Suprapubic skin (tissue), 4 donors: ENCODE measurements around the gene NDE1. TPM values are rescaled to one million over a fixed set of nuclear protein-coding genes. Genes with fewer than 3 reads are reported as not detected.

Experiments
- DNase-seq, 2 donors: peaks; one replicate each; pipeline ENCODE4 v3.0.0-alpha.2; 2019; ENCODE audit warnings: low spot score in 2 of 2
- H3K27ac ChIP-seq: fragments of 200-600 bp; sonication (generic); one replicate; pipeline ENCODE4 v1.5.1; 2019
- H3K27me3 ChIP-seq: fragments of 200-600 bp; sonication (generic); one replicate; pipeline ENCODE4 v1.5.1; 2019
- H3K36me3 ChIP-seq: fragments of 200-600 bp; sonication (generic); one replicate; pipeline ENCODE4 v1.5.1; 2019
- H3K4me1 ChIP-seq: fragments of 200-600 bp; sonication (generic); one replicate; pipeline ENCODE4 v1.5.1; 2019
- H3K4me3 ChIP-seq: fragments of 200-600 bp; sonication (generic); one replicate; pipeline ENCODE4 v1.5.1; 2019; ENCODE audit warnings: mild to moderate bottlenecking
- H3K9me3 ChIP-seq: fragments of 200-600 bp; sonication (generic); one replicate; pipeline ENCODE4 v1.5.1; 2019
- EP300 ChIP-seq: sonication (generic); formaldehyde crosslinking; IDR thresholded peaks from one replicate; pipeline ENCODE4 v1.6.1; 2017; ENCODE audit warnings: antibody characterized with exemption
- POLR2A ChIP-seq, 2 donors: fragments of 450-650 bp; IDR thresholded peaks; one replicate each; pipeline ENCODE4 v1.6.1; 2017; ENCODE audit warnings: antibody characterized with exemption in 2 of 2, mild to moderate bottlenecking in 2 of 2, moderate library complexity in 2 of 2
- POLR2AphosphoS5 ChIP-seq, 3 donors: sonication (generic); formaldehyde crosslinking; IDR thresholded peaks; one replicate each; pipeline ENCODE4 v1.6.1; 2017; ENCODE audit warnings: antibody characterized with exemption in 3 of 3
- WGBS: methylation state at CpG from one replicate; pipeline ENCODE4 v1.1.5; 2018; 5-methylcytosine and 5-hydroxymethylcytosine counted together
- total RNA-seq, 4 donors: library from RNA; depleted of rRNA; stranded (reverse); fragments of >200 nt; gene quantifications; one replicate each; pipeline ENCODE4 v1.1.0, GENCODE V29; 2016
- TF ChIP-seq, protein P1 (sequence below), 2 donors: fragments of 200-600 bp in 1 of 2; fragments of 450-650 bp in 1 of 2; sonication (generic) in 1 of 2; IDR thresholded peaks; one replicate each; pipeline ENCODE4 v1.5.1; 2016 to 2019; ENCODE audit warnings: antibody characterized with exemption in 2 of 2, mild to moderate bottlenecking in 1 of 2, moderate library complexity in 1 of 2

The NDE1 gene
- total RNA-seq, 4 donors from 2014 or later: 85.2 to 145 (median 120) TPM

DNA sequence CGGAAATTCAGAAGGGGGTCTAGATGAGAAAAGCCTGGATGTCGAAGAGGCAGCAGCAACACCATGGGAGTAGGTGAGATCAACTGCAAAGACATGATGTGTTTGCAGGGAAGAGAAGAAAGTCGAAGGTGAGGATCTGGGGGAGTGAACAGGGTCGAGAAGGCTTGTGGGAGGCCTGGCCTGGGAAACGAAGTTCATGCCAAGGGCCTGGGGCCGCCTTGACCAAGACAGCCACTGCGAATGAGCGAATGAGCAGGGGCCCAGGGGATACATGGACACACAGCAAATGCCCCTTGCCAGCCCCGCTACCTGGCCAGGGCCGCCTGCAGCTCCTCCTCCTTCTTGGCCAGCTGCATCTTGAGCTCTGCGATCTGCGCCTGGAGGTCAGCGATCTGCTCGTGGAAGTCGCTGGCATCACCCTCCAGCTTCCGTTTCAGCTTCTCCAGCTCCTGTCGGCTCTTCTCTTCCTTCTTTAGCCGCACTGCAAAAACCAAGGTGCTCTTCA lies 87.1 kb downstream of the NDE1 start:
- no peaks in the 10 kb centered on the region for H3K9me3 ChIP-seq
- WGBS: 78% methylated on average over 18 of the region's 18 CpGs
- peaks cover 9% of the 10 kb centered on the region for H3K36me3 ChIP-seq
- no peak for TF ChIP-seq POLR2AphosphoS5 (IDR thresholded peaks at IDR 0.05)
- TF ChIP-seq, protein P1, sequence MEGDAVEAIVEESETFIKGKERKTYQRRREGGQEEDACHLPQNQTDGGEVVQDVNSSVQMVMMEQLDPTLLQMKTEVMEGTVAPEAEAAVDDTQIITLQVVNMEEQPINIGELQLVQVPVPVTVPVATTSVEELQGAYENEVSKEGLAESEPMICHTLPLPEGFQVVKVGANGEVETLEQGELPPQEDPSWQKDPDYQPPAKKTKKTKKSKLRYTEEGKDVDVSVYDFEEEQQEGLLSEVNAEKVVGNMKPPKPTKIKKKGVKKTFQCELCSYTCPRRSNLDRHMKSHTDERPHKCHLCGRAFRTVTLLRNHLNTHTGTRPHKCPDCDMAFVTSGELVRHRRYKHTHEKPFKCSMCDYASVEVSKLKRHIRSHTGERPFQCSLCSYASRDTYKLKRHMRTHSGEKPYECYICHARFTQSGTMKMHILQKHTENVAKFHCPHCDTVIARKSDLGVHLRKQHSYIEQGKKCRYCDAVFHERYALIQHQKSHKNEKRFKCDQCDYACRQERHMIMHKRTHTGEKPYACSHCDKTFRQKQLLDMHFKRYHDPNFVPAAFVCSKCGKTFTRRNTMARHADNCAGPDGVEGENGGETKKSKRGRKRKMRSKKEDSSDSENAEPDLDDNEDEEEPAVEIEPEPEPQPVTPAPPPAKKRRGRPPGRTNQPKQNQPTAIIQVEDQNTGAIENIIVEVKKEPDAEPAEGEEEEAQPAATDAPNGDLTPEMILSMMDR (IDR thresholded peaks at IDR 0.05): no peak
- TF ChIP-seq POLR2A (IDR thresholded peaks at IDR 0.05): no peak
- no peak for TF ChIP-seq EP300
- DNase-seq: no peak
- no peak overlapping the region for H3K27ac ChIP-seq
- no peaks in the 10 kb centered on the region for H3K27me3 ChIP-seq
- H3K4me3 ChIP-seq: no peak overlapping the region
- no peaks in the 10 kb centered on the region for H3K4me1 ChIP-seq

GRCh38 chr16:15739464-15739863 lies 89.4 kb downstream of the NDE1 start:
- peaks cover 12% of the 10 kb centered on the region for H3K36me3 ChIP-seq
- H3K9me3 ChIP-seq: no peaks in the 10 kb centered on the region
- 91% methylated on average over 2 of the region's 2 CpGs for WGBS
- H3K27ac ChIP-seq: no peak overlapping the region
- no peak for TF ChIP-seq EP300
- TF ChIP-seq, protein P1 (IDR thresholded peaks at IDR 0.05): no peak
- no peak for TF ChIP-seq POLR2A (IDR thresholded peaks at IDR 0.05)
- no peak for TF ChIP-seq POLR2AphosphoS5 (IDR thresholded peaks at IDR 0.05)
- H3K27me3 ChIP-seq: no peaks in the 10 kb centered on the region
- DNase-seq: no peak
- H3K4me3 ChIP-seq: no peak overlapping the region
- no peaks in the 10 kb centered on the region for H3K4me1 ChIP-seq

- Histone ChIP-seq H3K4me1 (no peaks in the 10 kb centered on the region), H3K27me3 (no peaks in the 10 kb centered on the region), H3K27ac (no peak overlapping the region), H3K9me3 (no peaks in the 10 kb centered on the region), H3K4me3 (no peak overlapping the region), H3K36me3 (peaks cover 12% of the 10 kb centered on the region)
- 93% methylated on average over 6 of the region's 6 CpGs for WGBS
- no peak for DNase-seq
- TF ChIP-seq POLR2AphosphoS5 (IDR thresholded peaks at IDR 0.05) (no peak), EP300 (no peak)
Observed at GRCh38 chr16:15739950-15740349, 89.9 kb downstream of the NDE1 start.

GRCh38 chr16:15741207-15741871 lies 91.3 kb downstream of the NDE1 start:
- Histone ChIP-seq H3K27ac (no peak overlapping the region), H3K27me3 (no peaks in the 10 kb centered on the region), H3K9me3 (no peaks in the 10 kb centered on the region), H3K36me3 (peaks cover 12% of the 10 kb centered on the region), H3K4me1 (no peaks in the 10 kb centered on the region), H3K4me3 (no peak overlapping the region)
- 98% methylated on average over 13 of the region's 13 CpGs for WGBS
- TF ChIP-seq POLR2A (IDR thresholded peaks at IDR 0.05) (no peak), EP300 (no peak), POLR2AphosphoS5 (IDR thresholded peaks at IDR 0.05) (no peak)
- TF ChIP-seq, protein P1 (IDR thresholded peaks at IDR 0.05): no peak
- no peak for DNase-seq

DNA sequence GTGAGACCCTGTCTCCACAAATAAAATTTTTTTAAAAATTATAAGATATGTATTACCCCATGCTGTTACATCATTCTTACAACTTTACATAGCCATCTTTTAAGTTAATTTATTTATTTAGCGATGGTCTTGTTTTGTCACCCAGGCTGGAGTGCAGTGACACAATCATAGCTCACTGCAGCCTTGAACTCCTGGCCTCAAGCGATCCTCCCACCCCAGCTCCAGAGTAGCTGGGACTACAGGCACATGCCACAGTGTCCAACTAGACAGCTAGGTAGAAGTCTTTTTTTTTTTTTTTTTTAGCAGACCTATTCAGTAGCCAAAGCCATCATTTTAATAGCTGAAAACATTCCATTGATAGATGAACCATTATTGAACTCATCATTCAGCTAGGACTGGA lies 92.7 kb downstream of the NDE1 start:
- H3K27ac ChIP-seq: no peak overlapping the region
- no peak for DNase-seq
- WGBS: 92% methylated on average over 2 of the region's 2 CpGs
- no peak overlapping the region for H3K4me3 ChIP-seq
- no peaks in the 10 kb centered on the region for H3K27me3 ChIP-seq
- H3K36me3 ChIP-seq: peaks cover 12% of the 10 kb centered on the region
- H3K9me3 ChIP-seq: no peaks in the 10 kb centered on the region
- H3K4me1 ChIP-seq: no peaks in the 10 kb centered on the region
- no peak for TF ChIP-seq POLR2AphosphoS5 (IDR thresholded peaks at IDR 0.05)
- TF ChIP-seq, protein P1 (IDR thresholded peaks at IDR 0.05): no peak
- no peak for TF ChIP-seq EP300
- no peak for TF ChIP-seq POLR2A (IDR thresholded peaks at IDR 0.05)
